Mucosa of descending colon (tissue), 3 donors: ENCODE results near the gene SCRN2. TPM values are rescaled to one million over a fixed set of nuclear protein-coding genes. Genes with fewer than 3 reads are reported as not detected.
A peak's percentile ranks its signal among the peaks of the same experiment; 100 is the strongest.

Source experiments
- ATAC-seq: fragments of 200-7000 bp; cut with Tn5 transposase; one replicate; pipeline ENCODE4 v1.9.1; 2020; ENCODE audit warnings: mild to moderate bottlenecking, moderate library complexity
- DNase-seq, 3 donors: peaks; one replicate each; pipeline ENCODE4 v3.0.0-alpha.2; 2020
- H3K36me3 ChIP-seq: fragments of 200-600 bp; one replicate; pipeline ENCODE4 v1.8.0; 2021; ENCODE audit warnings: low read depth, mild to moderate bottlenecking
- H3K4me1 ChIP-seq: fragments of 200-600 bp; one replicate; pipeline ENCODE4 v1.8.0; 2021; ENCODE audit warnings: low read depth, mild to moderate bottlenecking
- H3K4me3 ChIP-seq: fragments of 200-600 bp; one replicate; pipeline ENCODE4 v1.8.0; 2021; ENCODE audit warnings: mild to moderate bottlenecking
- H3K9me3 ChIP-seq: fragments of 200-600 bp; one replicate; pipeline ENCODE4 v1.8.0; 2021; ENCODE audit warnings: mild to moderate bottlenecking
- intact Hi-C, 2 donors: fragments of 100-400 bp; cut with DNase I in 1 of 2; cut with micrococcal nuclease in 1 of 2; formaldehyde crosslinking; loops; one replicate each; pipeline versions ENCODE4 v1.11.0 to v1.11.1; 2022; cut with DNase I, micrococcal nuclease
- total RNA-seq, 3 donors: library from RNA; stranded (reverse); fragmentation: NEBNext Ultra II Directional in 2 of 3; extraction: Animal tissue kit (Norgen Biotek cat#: 25700) in 2 of 3; gene quantifications; one replicate each; pipeline versions ENCODE4 v1.2.1 to v1.2.4, GENCODE V29; 2021 to 2023
- TF ChIP-seq, protein P1 (sequence below): fragments of 200-600 bp; IDR thresholded peaks from one replicate; pipeline ENCODE4 v1.8.0; 2022; ENCODE audit warnings: antibody characterized with exemption, mild to moderate bottlenecking
- donor health status: DM: no; HTN: no; CAD: no; lungs with moderate emphysema.
- donor health status: DM: no; HTN: no; CAD: no.
- donor health status: DM: no; HTN: yes; CAD: no.

SCRN2 gene
- total RNA-seq, 3 donors from 2014 or later = 38.4 to 45.1 (median 38.5) TPM

DNA sequence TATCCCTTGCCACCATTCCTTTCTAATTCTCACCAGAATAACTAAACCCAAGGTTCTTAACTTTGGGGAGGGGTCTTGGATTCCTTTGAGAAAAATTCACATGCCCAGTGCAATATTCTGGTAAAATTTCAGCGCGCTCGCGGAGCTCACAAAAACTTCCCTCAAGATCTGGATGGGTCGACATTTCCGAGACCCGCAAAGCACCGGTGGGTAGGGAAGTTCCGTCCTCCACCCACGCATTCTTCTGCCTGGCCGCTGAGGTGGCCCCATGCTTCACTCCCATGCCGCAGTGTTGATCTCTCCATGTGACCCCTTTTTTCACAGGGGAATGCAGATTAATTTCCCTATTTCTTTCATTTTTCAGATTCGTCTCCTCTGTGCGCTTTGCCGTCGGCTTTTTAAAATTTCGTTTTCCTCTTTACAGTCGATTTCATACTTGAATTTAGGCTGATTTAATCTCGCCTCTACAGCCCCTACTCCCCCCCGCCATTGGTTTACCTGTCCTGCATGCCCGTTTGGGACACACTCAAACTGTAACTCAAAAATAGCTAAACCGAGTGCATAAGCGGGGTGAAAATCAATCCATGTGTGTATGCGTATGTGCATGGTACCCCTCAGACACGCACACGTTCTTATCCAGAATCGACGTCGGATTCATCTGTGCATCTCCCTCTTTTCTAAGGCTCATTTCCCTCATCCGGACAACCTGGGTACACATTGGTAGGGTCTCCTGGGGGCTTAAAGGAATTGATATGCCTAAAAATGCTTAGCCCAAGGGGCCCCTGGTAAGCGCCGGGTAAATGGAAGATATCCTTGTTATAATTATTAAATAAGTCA is 11.3 kb upstream of the SCRN2 start:
- intact Hi-C loops = no loop called here
- no peak for DNase-seq
- no peaks in the 10 kb centered on the region for H3K36me3 ChIP-seq
- ATAC-seq = no peak
- TF ChIP-seq, protein P1, sequence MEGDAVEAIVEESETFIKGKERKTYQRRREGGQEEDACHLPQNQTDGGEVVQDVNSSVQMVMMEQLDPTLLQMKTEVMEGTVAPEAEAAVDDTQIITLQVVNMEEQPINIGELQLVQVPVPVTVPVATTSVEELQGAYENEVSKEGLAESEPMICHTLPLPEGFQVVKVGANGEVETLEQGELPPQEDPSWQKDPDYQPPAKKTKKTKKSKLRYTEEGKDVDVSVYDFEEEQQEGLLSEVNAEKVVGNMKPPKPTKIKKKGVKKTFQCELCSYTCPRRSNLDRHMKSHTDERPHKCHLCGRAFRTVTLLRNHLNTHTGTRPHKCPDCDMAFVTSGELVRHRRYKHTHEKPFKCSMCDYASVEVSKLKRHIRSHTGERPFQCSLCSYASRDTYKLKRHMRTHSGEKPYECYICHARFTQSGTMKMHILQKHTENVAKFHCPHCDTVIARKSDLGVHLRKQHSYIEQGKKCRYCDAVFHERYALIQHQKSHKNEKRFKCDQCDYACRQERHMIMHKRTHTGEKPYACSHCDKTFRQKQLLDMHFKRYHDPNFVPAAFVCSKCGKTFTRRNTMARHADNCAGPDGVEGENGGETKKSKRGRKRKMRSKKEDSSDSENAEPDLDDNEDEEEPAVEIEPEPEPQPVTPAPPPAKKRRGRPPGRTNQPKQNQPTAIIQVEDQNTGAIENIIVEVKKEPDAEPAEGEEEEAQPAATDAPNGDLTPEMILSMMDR = no peak
- no peak overlapping the region for H3K4me3 ChIP-seq
- H3K9me3 ChIP-seq = no peaks in the 10 kb centered on the region
- H3K4me1 ChIP-seq = peaks cover 8% of the 10 kb centered on the region

DNA sequence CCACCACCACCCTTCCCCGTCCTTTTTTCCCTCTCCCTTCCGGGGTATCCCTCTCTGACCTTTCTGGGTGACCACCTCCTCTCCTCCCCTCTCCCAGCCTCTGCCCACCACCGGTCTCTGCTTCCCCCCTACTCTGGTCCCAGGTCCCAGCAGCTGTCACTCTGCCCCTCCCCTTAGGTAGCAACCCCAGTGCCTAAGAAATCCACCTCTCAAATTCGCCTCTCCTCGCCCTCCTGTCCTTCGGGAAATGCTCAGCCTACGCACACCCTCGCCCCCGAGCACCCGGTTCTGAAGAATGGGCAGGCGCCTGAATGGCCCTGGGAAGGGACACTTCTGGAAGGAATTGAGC is 10.7 kb upstream of the SCRN2 start:
- TF ChIP-seq, protein P1 = no peak
- H3K9me3 ChIP-seq = no peaks in the 10 kb centered on the region
- ATAC-seq = no peak
- peaks cover 8% of the 10 kb centered on the region for H3K4me1 ChIP-seq
- no peak overlapping the region for H3K4me3 ChIP-seq
- intact Hi-C loops = no loop called here
- no peak for DNase-seq
- H3K36me3 ChIP-seq = no peaks in the 10 kb centered on the region

DNA sequence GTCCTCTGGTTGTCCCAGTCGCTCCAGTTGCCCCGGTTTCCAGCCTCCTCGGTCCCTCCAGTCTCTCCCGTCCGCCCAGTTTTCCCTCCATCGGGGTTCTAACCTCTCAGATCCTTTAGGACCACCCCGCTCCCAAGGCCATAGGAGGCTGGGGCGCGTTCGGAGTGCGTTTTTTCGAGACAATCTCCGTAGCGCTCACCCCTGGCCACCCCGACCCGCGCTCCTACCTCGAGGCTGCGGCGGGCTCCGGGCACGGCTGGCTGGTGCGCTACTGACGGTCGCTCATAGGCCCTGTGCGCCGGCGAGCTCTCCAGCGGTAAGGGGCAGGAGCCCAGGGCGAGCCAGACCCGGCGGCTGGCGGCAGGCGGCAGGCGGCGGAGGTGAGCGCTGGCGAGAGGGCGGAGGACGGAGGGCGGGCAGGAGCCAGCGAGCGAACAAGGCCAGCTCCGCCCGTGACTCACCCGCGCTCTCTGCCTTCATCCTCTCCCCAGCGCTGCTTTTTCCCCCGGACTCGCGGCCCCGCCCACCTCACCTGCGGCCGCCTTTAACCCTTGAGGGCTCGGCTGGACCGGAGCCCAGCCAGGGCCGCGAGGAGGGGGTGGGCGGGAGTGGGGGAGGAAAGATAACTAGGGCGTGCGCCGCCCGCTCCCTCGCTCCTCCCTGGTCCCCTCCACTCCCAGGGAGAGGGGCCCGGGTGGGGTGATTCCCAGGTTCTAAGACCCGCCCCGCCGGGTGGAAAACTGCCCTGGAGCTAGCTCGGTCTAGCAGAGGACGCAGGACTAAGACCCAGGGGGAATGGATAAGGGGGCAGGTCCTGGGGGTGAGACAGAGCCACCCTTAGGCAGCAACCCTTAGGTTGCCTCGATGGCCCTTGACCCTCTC is 9.9 kb upstream of the SCRN2 start, which contains the start of gene SP6:
Gene SP6, minus strand, starts transcription at position 472 of the 882 bp plus-strand sequence. CDS start 2,734 bp downstream, outside the sequence.
- Histone ChIP-seq H3K36me3 (no peaks in the 10 kb centered on the region), H3K4me1 (peaks cover 8% of the 10 kb centered on the region), H3K9me3 (no peaks in the 10 kb centered on the region), H3K4me3 (peak within 1 kb of the TSS; percentile 4)
- TF ChIP-seq, protein P1 = peak; percentile 10
- intact Hi-C loops = no loop called here
- DNase-seq (peak; percentile 91 to 92 (median 91)), ATAC-seq (peak; percentile 98)

DNA sequence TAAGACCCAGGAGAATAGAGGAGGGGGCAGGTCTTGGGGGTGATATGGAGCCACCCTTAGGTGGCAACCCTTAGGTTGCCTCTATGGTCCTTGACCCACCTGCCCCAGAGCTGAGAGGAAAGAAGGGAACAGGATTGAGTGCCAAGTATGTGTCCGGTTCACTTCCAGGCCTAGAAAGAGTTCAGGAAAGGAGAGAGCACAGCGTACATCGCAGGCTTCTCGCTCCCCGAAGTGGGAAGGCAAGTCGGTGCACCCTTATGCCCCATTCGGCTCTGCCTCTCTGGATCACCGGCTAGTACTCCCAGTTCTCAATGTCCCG is 9.3 kb upstream of the SCRN2 start:
- intact Hi-C loops = no loop called here
- no peak overlapping the region for H3K4me3 ChIP-seq
- H3K36me3 ChIP-seq = no peaks in the 10 kb centered on the region
- TF ChIP-seq, protein P1 = no peak
- peak; percentile 36 for ATAC-seq
- H3K9me3 ChIP-seq = no peaks in the 10 kb centered on the region
- no peak for DNase-seq
- H3K4me1 ChIP-seq = peaks cover 8% of the 10 kb centered on the region

DNA sequence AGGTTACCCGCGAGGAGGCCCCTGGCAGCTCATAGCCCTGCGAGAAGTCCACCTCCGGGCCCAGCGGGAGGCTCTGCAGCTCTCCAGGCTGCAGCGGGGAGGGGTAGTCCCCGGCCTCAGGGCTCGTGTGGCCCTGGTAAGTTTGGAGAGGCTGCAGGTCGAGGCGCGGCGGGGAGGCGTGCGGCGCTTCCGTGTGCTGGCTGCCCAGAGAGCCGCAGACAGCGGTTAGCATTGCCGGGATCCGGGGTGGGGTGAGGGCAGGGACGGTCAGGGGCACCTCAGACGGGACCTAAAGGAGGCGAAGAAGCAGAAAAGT is 7.1 kb upstream of the SCRN2 start:
- TF ChIP-seq, protein P1 = no peak
- Histone ChIP-seq H3K9me3 (no peaks in the 10 kb centered on the region), H3K36me3 (no peaks in the 10 kb centered on the region), H3K4me3 (no peak overlapping the region), H3K4me1 (peaks cover 8% of the 10 kb centered on the region)
- intact Hi-C loops = loop anchor here in 1 of 2 donors (5.0 to 10.0 kb wide), 2 partner anchors 34 to 117 kb away; no protein-coding TSS in a partner anchor
- ATAC-seq (no peak), DNase-seq (no peak)
